H9 (cell line): ENCODE measurements around the gene LRRC27. TPM values are rescaled to one million over a fixed set of nuclear protein-coding genes. Genes with fewer than 3 reads are reported as not detected.

Experiments used
- DNase-seq: peaks from one replicate; pipeline ENCODE4 v3.0.0-alpha.2; 2017
- H2AFZ ChIP-seq: one replicate; pipeline ENCODE4 v1.6.1; 2013; ENCODE audit warnings: mild to moderate bottlenecking, low read length, control low read depth, moderate library complexity
- H2AK5ac ChIP-seq: 2 replicates; pipeline ENCODE4 v1.6.1; 2013; ENCODE audit warnings: low read length, control low read depth, mixed read lengths; ENCODE audit not compliant: insufficient read length
- H2BK120ac ChIP-seq: one replicate; pipeline ENCODE4 v1.6.1; 2013; ENCODE audit warnings: low read depth, mild to moderate bottlenecking, low read length, control low read depth, inconsistent platforms; ENCODE audit not compliant: poor library complexity, severe bottlenecking
- H2BK12ac ChIP-seq: 2 replicates; pipeline ENCODE4 v1.6.1; 2013; ENCODE audit warnings: low read length, control low read depth, mixed read lengths, low read depth; ENCODE audit not compliant: insufficient read length
- H2BK15ac ChIP-seq: 2 replicates; pipeline ENCODE4 v1.6.1; 2013; ENCODE audit warnings: low read depth, low read length, control low read depth
- H2BK20ac ChIP-seq: one replicate; pipeline ENCODE4 v1.6.1; 2013; ENCODE audit warnings: low read depth, mild to moderate bottlenecking, low read length, control low read depth, inconsistent platforms; ENCODE audit not compliant: poor library complexity, severe bottlenecking
- H2BK5ac ChIP-seq: 2 replicates; pipeline ENCODE4 v1.6.1; 2013; ENCODE audit warnings: low read length, control low read depth, mixed read lengths; ENCODE audit not compliant: insufficient read length
- H3K14ac ChIP-seq: 2 replicates; pipeline ENCODE4 v1.6.1; 2013; ENCODE audit warnings: low read length, control low read depth; ENCODE audit not compliant: insufficient read depth
- H3K18ac ChIP-seq: 2 replicates; pipeline ENCODE4 v1.6.1; 2013; ENCODE audit warnings: low read depth, mild to moderate bottlenecking, mixed read lengths, low read length, control low read depth; ENCODE audit not compliant: insufficient read length
- H3K23ac ChIP-seq: 2 replicates; pipeline ENCODE4 v1.6.1; 2013; ENCODE audit warnings: low read length, control low read depth, mixed read lengths, low read depth; ENCODE audit not compliant: insufficient read length
- H3K23me2 ChIP-seq: 2 replicates; pipeline ENCODE4 v1.6.1; 2013; ENCODE audit warnings: low read depth, mild to moderate bottlenecking, mixed read lengths, low read length, control low read depth; ENCODE audit not compliant: insufficient read length, poor library complexity, severe bottlenecking
- H3K27ac ChIP-seq: 2 replicates; pipeline ENCODE4 v1.5.1; 2013; ENCODE audit warnings: low read length, control low read depth, mixed read lengths, low read depth; ENCODE audit not compliant: insufficient read length
- H3K27me3 ChIP-seq: 2 replicates; pipeline ENCODE4 v1.6.1; 2013; ENCODE audit warnings: low read length, control low read depth, inconsistent platforms; ENCODE audit not compliant: insufficient read depth
- H3K4ac ChIP-seq: 2 replicates; pipeline ENCODE4 v1.6.1; 2013; ENCODE audit warnings: low read depth, mild to moderate bottlenecking, control low read depth, inconsistent platforms, low read length, moderate library complexity
- H3K4me1 ChIP-seq: 2 replicates; pipeline ENCODE4 v1.6.1; 2013; ENCODE audit warnings: low read length, control low read depth, inconsistent platforms; ENCODE audit not compliant: insufficient read depth
- H3K4me2 ChIP-seq: 2 replicates; pipeline ENCODE4 v1.6.1; 2013; ENCODE audit warnings: low read length, control low read depth, mixed read lengths; ENCODE audit not compliant: insufficient read length, insufficient read depth
- H3K56ac ChIP-seq: 2 replicates; pipeline ENCODE4 v1.6.1; 2013; ENCODE audit warnings: low read depth, mild to moderate bottlenecking, mixed read lengths, low read length, control low read depth; ENCODE audit not compliant: insufficient read length
- H3K79me1 ChIP-seq: 2 replicates; pipeline ENCODE4 v1.6.1; 2013; ENCODE audit warnings: low read depth, mild to moderate bottlenecking, moderate library complexity, low read length, control low read depth, inconsistent platforms; ENCODE audit not compliant: insufficient read depth, poor library complexity, severe bottlenecking
- H3K79me2 ChIP-seq: 2 replicates; pipeline ENCODE4 v1.6.1; 2013; ENCODE audit warnings: low read length, control low read depth, inconsistent platforms; ENCODE audit not compliant: insufficient read depth
- H3K9ac ChIP-seq: 2 replicates; pipeline ENCODE4 v1.6.1; 2013; ENCODE audit warnings: low read length, control low read depth, mixed read lengths; ENCODE audit not compliant: insufficient read length; ENCODE audit errors: extremely low read depth
- H3K9me3 ChIP-seq: one replicate; pipeline ENCODE4 v1.6.1; 2013; ENCODE audit warnings: low read depth, low read length, inconsistent platforms; ENCODE audit not compliant: control insufficient read depth
- H3T11ph ChIP-seq: one replicate; pipeline ENCODE4 v1.6.1; 2013; ENCODE audit warnings: mild to moderate bottlenecking, low read length, control low read depth, inconsistent platforms
- H4K20me1 ChIP-seq: one replicate; pipeline ENCODE4 v1.6.1; 2013; ENCODE audit not compliant: control insufficient read depth, insufficient read length, insufficient read depth
- H4K5ac ChIP-seq: 2 replicates; pipeline ENCODE4 v1.6.1; 2013; ENCODE audit warnings: low read depth, mild to moderate bottlenecking, mixed read lengths, low read length, control low read depth; ENCODE audit not compliant: insufficient read length
- H4K8ac ChIP-seq: replicated peaks from 2 replicates; pipeline ENCODE4 v1.6.1; 2013; ENCODE audit warnings: low read length, control low read depth, mixed read lengths, low read depth; ENCODE audit not compliant: insufficient read length
- H4K91ac ChIP-seq: 2 replicates; pipeline ENCODE4 v1.6.1; 2013; ENCODE audit warnings: low read depth, mild to moderate bottlenecking, moderate library complexity, mixed read lengths, low read length, control low read depth; ENCODE audit not compliant: insufficient read length
- H3K27ac Mint-ChIP-seq, 3 experiments: 2 replicates in 2 of 3; 3 replicates in 1 of 3; pipeline ENCODE4 v1.8.0; 2020 to 2021; ENCODE audit warnings: mixed read lengths in 3 of 3, mild to moderate bottlenecking in 1 of 3, moderate library complexity in 1 of 3
- H3K27me3 Mint-ChIP-seq: 2 replicates; pipeline ENCODE4 v1.8.0; 2021; ENCODE audit warnings: low read depth, mild to moderate bottlenecking, moderate library complexity, mixed read lengths
- H3K36me3 Mint-ChIP-seq, 3 experiments: 2 replicates in 2 of 3; 3 replicates in 1 of 3; pipeline ENCODE4 v1.8.0; 2020 to 2021; ENCODE audit warnings: low read depth in 3 of 3, mixed read lengths in 3 of 3; ENCODE audit not compliant: insufficient read depth in 1 of 3
- H3K4me1 Mint-ChIP-seq, 2 experiments: 2 replicates each; pipeline ENCODE4 v1.8.0; 2020; ENCODE audit warnings: mixed read lengths in 2 of 2
- H3K4me3 Mint-ChIP-seq, 2 experiments: 2 replicates in 1 of 2; 3 replicates in 1 of 2; pipeline ENCODE4 v1.8.0; 2020 to 2021; ENCODE audit warnings: mild to moderate bottlenecking in 2 of 2, mixed read lengths in 2 of 2, moderate library complexity in 1 of 2
- H3K9me3 Mint-ChIP-seq, 2 experiments: 2 replicates in 1 of 2; 3 replicates in 1 of 2; pipeline ENCODE4 v1.8.0; 2020; ENCODE audit warnings: mild to moderate bottlenecking in 2 of 2, mixed read lengths in 2 of 2, moderate library complexity in 1 of 2
- WGBS: extraction: QIAGEN DNeasy Blood & Tissue Kit; methylation state at CpG from one replicate; pipeline ENCODE4 v1.1.7; 2013; ENCODE audit warnings: missing lambda C conversion rate, low lambda C conversion rate, mixed read lengths; ENCODE audit not compliant: insufficient read length; ENCODE audit errors: extremely low coverage; 5-methylcytosine and 5-hydroxymethylcytosine counted together
- total RNA-seq: library from RNA; stranded (reverse); gene quantifications from 2 replicates; pipeline ENCODE4 v1.2.1, GENCODE V29; 2021
- TF ChIP-seq, protein P1 (sequence below): fragments of 200-600 bp; sonication (generic); conservative IDR thresholded peaks from 3 replicates; pipeline ENCODE4 v1.8.0; 2021; ENCODE audit warnings: antibody characterized with exemption, mild to moderate bottlenecking

Gene LRRC27
- total RNA-seq, 1 experiment from 2014 or later, result 2.7 TPM

DNA sequence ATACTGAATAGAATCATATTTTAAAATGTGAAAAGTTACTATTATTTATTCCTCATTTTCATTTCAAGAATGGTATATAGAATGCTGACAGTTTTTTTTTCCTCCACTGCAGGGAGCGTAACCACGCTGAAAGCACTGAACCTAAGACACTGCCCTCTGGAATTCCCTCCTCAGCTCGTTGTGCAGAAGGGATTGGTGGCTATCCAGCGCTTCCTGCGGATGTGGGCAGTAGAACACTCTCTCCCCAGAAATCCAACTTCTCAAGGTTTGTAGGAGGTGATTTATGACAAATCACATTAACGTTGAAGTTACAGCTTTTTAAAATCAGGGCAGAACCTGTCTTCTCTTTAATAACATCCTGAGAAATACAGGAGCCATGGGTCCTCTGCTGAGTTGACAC is 12.4 kb downstream of the LRRC27 start:
- DNase-seq, result no peak
- Histone ChIP-seq H3K14ac (no peak overlapping the region), H3K23ac (no peak overlapping the region), H3K79me1 (no peaks in the 10 kb centered on the region), H3K9me3 (no peaks in the 10 kb centered on the region), H3K9ac (no peak overlapping the region), H2BK12ac (no peak overlapping the region), H3K27me3 (no peaks in the 10 kb centered on the region), H2BK15ac (no peak overlapping the region), H4K20me1 (no peaks in the 10 kb centered on the region), H4K91ac (no peak overlapping the region), H2AFZ (no peak overlapping the region), H3K4me1 (no peaks in the 10 kb centered on the region), H3K4me2 (no peak overlapping the region), H4K5ac (no peak overlapping the region), H2AK5ac (no peak overlapping the region), H2BK120ac (no peak overlapping the region), H3K79me2 (no peaks in the 10 kb centered on the region), H2BK5ac (no peak overlapping the region), H3K27ac (no peak overlapping the region), H4K8ac (no peak overlapping the region), H3K23me2 (no peaks in the 10 kb centered on the region), H2BK20ac (no peak overlapping the region), H3K4ac (no peak overlapping the region), H3T11ph (no peak overlapping the region), H3K56ac (no peak overlapping the region), H3K18ac (no peak overlapping the region)
- Mint-ChIP-seq H3K27me3 (no peaks in the 10 kb centered on the region), H3K4me3 (no peak overlapping the region), H3K27ac (no peak overlapping the region), H3K36me3 (peaks cover 0 to 4% (median 0%) of the 10 kb centered on the region in 3 experiments; a peak in 2 of 7 replicates), H3K4me1 (peaks cover 4 to 9% of the 10 kb centered on the region in 2 experiments; a peak in 3 of 4 replicates), H3K9me3 (no peaks in the 10 kb centered on the region; a peak in 1 of 5 replicates)
- no CpG with 5 or more reads among the region's 6 CpGs for WGBS
- TF ChIP-seq, protein P1, sequence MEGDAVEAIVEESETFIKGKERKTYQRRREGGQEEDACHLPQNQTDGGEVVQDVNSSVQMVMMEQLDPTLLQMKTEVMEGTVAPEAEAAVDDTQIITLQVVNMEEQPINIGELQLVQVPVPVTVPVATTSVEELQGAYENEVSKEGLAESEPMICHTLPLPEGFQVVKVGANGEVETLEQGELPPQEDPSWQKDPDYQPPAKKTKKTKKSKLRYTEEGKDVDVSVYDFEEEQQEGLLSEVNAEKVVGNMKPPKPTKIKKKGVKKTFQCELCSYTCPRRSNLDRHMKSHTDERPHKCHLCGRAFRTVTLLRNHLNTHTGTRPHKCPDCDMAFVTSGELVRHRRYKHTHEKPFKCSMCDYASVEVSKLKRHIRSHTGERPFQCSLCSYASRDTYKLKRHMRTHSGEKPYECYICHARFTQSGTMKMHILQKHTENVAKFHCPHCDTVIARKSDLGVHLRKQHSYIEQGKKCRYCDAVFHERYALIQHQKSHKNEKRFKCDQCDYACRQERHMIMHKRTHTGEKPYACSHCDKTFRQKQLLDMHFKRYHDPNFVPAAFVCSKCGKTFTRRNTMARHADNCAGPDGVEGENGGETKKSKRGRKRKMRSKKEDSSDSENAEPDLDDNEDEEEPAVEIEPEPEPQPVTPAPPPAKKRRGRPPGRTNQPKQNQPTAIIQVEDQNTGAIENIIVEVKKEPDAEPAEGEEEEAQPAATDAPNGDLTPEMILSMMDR, result no peak
